Tibial nerve (tissue), 4 donors: ENCODE results near the gene NKX2-1. TPM values are rescaled to one million over a fixed set of nuclear protein-coding genes. Genes with fewer than 3 reads are reported as not detected.
A peak's percentile ranks its signal among the peaks of the same experiment; 100 is the strongest.

ENCODE experiments used
- DNase-seq, 2 donors: peaks; one replicate each; pipeline ENCODE4 v3.0.0-alpha.2; 2019; ENCODE audit warnings: low spot score in 2 of 2
- H3K27ac ChIP-seq, 4 donors: fragments of 200-600 bp; sonication (generic) in 3 of 4; one replicate each; pipeline ENCODE4 v1.5.1; 2017 to 2019; ENCODE audit warnings: mild to moderate bottlenecking in 1 of 4
- H3K27me3 ChIP-seq, 2 donors: fragments of 200-600 bp; sonication (generic) in 1 of 2; one replicate each; pipeline versions ENCODE4 v1.5.1 to v1.6.0; 2017 to 2019
- H3K36me3 ChIP-seq, 3 donors: fragments of 200-600 bp; sonication (generic); one replicate each; pipeline ENCODE4 v1.5.1; 2018 to 2019
- H3K4me1 ChIP-seq, 4 donors: fragments of 200-600 bp; sonication (generic) in 3 of 4; one replicate each; pipeline ENCODE4 v1.5.1; 2017 to 2019
- H3K4me3 ChIP-seq, 4 donors: fragments of 200-600 bp; sonication (generic) in 3 of 4; one replicate each; pipeline ENCODE4 v1.5.1; 2017 to 2019; ENCODE audit warnings: mild to moderate bottlenecking in 1 of 4, moderate library complexity in 1 of 4
- H3K9me3 ChIP-seq, 4 donors: fragments of 200-600 bp; sonication (generic) in 3 of 4; one replicate each; pipeline ENCODE4 v1.5.1; 2017 to 2019
- EP300 ChIP-seq, 2 donors: sonication (generic); formaldehyde crosslinking; IDR thresholded peaks; one replicate each; pipeline ENCODE4 v1.6.1; 2017; ENCODE audit warnings: antibody characterized with exemption in 2 of 2, mild to moderate bottlenecking in 1 of 2
- POLR2A ChIP-seq, 2 donors: fragments of 450-650 bp; IDR thresholded peaks; one replicate each; pipeline ENCODE4 v1.6.1; 2017; ENCODE audit warnings: antibody characterized with exemption in 2 of 2, mild to moderate bottlenecking in 2 of 2, moderate library complexity in 2 of 2
- WGBS, 2 donors: methylation state at CpG; one replicate each; pipeline ENCODE4 v1.1.5; 2018; 5-methylcytosine and 5-hydroxymethylcytosine counted together
- total RNA-seq, 4 donors: library from RNA; depleted of rRNA; stranded (reverse); fragments of >200 nt; gene quantifications; one replicate each; pipeline ENCODE4 v1.1.0, GENCODE V29; 2016
- TF ChIP-seq, protein P1 (sequence below), 5 experiments: fragments of 200-600 bp in 3 of 5; fragments of 450-650 bp in 2 of 5; sonication (generic) in 3 of 5; IDR thresholded peaks; one replicate each; pipeline ENCODE4 v1.5.1; 2016 to 2019; ENCODE audit warnings: antibody characterized with exemption in 5 of 5, mild to moderate bottlenecking in 3 of 5, moderate library complexity in 2 of 5

Gene NKX2-1
- total RNA-seq, 4 donors from 2014 or later: not detected

DNA sequence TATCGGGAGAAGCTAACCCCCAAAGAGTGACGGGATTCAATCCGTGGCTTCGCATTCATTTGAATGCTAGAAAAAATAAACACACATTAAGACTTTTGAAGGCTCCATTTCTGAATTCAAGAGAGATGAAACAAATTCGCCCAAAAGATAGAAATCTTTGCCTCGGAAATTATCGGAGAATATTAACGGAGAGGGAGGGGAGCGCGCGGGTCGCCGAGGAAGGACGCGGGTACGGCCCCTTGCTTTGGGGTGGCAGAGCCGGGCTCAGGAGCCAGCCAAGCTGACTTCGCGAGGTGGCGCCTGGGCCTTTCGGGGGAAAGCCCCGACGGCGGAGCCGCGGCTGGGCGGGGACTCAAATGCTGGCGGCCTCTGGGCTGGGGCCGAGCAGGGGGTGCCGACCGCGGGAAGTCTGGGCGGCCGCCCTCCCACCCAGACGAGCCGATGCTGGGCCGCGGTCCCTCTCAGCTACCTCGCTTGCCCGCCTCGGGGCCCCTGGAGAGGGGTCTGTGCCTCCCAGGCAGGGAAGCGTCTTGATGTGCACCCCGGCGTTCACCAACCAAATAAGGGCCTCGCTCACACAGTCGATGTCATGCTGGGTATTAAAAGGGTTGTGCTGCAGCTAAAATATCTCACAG lies 14.7 kb downstream of the NKX2-1 start:
- 1 to 5% methylated on average over 32 to 44 of the region's 46 CpGs for WGBS, 2 donors
- Histone ChIP-seq H3K27me3 (peaks cover 0 to 100% of the 10 kb centered on the region in 2 donors), H3K36me3 (no peaks in the 10 kb centered on the region), H3K9me3 (no peaks in the 10 kb centered on the region), H3K4me1 (peaks cover 0 to 39% (median 5%) of the 10 kb centered on the region in 4 donors), H3K4me3 (no peak overlapping the region), H3K27ac (no peak overlapping the region)
- TF ChIP-seq POLR2A (IDR thresholded peaks at IDR 0.05) (no peak), EP300 (IDR thresholded peaks at IDR 0.05) (no peak)
- TF ChIP-seq, protein P1, sequence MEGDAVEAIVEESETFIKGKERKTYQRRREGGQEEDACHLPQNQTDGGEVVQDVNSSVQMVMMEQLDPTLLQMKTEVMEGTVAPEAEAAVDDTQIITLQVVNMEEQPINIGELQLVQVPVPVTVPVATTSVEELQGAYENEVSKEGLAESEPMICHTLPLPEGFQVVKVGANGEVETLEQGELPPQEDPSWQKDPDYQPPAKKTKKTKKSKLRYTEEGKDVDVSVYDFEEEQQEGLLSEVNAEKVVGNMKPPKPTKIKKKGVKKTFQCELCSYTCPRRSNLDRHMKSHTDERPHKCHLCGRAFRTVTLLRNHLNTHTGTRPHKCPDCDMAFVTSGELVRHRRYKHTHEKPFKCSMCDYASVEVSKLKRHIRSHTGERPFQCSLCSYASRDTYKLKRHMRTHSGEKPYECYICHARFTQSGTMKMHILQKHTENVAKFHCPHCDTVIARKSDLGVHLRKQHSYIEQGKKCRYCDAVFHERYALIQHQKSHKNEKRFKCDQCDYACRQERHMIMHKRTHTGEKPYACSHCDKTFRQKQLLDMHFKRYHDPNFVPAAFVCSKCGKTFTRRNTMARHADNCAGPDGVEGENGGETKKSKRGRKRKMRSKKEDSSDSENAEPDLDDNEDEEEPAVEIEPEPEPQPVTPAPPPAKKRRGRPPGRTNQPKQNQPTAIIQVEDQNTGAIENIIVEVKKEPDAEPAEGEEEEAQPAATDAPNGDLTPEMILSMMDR (IDR thresholded peaks at IDR 0.05): no peak
- no peak for DNase-seq

DNA sequence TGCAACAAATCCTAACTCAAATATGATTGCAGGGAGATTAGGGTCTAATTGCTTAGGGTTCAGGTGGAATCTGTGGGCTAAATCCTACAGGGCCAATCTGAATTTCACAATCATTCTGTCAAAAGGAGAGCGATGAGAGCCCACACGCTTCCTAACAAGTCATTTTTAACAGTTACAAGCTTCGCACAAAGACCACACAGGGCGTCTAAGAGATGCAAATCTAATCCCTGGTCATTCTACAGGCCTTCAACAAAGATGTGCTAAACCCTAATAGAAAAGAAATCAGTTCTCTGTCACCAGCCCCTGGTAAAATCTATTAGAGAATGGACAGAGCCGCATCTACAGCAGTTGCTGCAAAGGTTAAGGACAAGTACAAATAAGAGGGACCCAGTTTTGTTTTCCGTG lies 15.3 kb downstream of the NKX2-1 start:
- no peaks in the 10 kb centered on the region for H3K9me3 ChIP-seq
- H3K4me1 ChIP-seq: peaks cover 0 to 39% (median 5%) of the 10 kb centered on the region in 4 donors
- H3K36me3 ChIP-seq: no peaks in the 10 kb centered on the region
- H3K27ac ChIP-seq: no peak overlapping the region
- no peak overlapping the region for H3K4me3 ChIP-seq
- TF ChIP-seq EP300 (IDR thresholded peaks at IDR 0.05) (no peak), POLR2A (IDR thresholded peaks at IDR 0.05) (no peak)
- TF ChIP-seq, protein P1 (IDR thresholded peaks at IDR 0.05): no peak
- 16 to 24% methylated on average over 6 of the region's 6 CpGs for WGBS, 2 donors
- DNase-seq: no peak
- peaks cover 0 to 100% of the 10 kb centered on the region in 2 donors for H3K27me3 ChIP-seq

DNA sequence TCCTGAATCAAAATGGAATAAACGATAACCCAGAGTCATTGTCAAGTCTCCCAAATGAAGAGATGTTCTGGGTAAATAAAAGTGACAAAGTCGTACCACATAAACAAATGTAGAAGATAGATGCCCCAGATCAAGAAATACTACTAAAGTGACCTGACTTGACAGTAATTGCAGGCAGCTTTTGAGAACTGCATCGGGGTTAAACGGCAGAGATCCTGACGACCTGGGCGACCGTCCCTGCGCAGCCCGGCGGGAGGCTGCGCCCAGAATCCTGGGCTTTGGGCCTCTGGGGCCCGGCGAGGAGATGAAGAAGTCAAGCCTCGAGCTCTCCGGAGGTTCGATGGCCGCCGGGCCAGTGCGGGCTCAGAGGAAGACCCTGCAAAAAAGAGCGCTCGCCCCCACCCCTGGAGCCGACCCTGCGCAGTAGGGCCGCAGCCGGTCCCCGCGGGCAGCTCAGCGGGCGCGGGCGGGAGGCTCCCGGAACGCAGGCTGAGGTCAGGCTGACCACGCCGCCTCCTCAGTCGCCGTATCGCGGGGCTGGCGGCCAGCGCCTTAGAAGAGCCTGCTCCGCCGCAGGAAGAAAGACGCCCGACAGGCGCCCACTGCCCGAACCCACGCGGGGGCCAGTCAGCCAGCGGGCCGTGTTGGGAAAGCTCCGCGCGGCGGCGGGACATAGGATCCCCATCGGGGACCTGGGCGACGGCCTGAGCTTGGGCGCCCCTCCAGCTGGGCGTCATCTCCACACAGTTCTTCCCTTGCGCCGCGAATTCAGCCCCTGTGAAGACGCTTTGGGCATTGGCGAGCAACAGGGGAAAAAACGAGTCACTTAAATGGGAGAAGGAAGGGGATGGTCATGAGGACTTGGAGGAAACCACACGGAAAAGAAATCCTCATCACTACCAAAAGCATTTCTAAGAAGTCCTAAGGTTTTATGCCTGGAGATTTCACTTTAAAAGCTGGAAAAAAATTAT lies 16.0 kb downstream of the NKX2-1 start:
- H3K4me3 ChIP-seq: peak overlapping the region in 1 of 4 donors; percentile 18
- WGBS, 2 donors: 4 to 5% methylated on average over 36 to 53 of the region's 68 CpGs
- DNase-seq: no peak
- H3K36me3 ChIP-seq: no peaks in the 10 kb centered on the region
- no peaks in the 10 kb centered on the region for H3K9me3 ChIP-seq
- H3K27ac ChIP-seq: no peak overlapping the region
- peaks cover 0 to 100% of the 10 kb centered on the region in 2 donors for H3K27me3 ChIP-seq
- TF ChIP-seq POLR2A (IDR thresholded peaks at IDR 0.05) (no peak), EP300 (IDR thresholded peaks at IDR 0.05) (no peak)
- TF ChIP-seq, protein P1 (IDR thresholded peaks at IDR 0.05): no peak
- H3K4me1 ChIP-seq: peaks cover 0 to 39% (median 5%) of the 10 kb centered on the region in 4 donors

DNA sequence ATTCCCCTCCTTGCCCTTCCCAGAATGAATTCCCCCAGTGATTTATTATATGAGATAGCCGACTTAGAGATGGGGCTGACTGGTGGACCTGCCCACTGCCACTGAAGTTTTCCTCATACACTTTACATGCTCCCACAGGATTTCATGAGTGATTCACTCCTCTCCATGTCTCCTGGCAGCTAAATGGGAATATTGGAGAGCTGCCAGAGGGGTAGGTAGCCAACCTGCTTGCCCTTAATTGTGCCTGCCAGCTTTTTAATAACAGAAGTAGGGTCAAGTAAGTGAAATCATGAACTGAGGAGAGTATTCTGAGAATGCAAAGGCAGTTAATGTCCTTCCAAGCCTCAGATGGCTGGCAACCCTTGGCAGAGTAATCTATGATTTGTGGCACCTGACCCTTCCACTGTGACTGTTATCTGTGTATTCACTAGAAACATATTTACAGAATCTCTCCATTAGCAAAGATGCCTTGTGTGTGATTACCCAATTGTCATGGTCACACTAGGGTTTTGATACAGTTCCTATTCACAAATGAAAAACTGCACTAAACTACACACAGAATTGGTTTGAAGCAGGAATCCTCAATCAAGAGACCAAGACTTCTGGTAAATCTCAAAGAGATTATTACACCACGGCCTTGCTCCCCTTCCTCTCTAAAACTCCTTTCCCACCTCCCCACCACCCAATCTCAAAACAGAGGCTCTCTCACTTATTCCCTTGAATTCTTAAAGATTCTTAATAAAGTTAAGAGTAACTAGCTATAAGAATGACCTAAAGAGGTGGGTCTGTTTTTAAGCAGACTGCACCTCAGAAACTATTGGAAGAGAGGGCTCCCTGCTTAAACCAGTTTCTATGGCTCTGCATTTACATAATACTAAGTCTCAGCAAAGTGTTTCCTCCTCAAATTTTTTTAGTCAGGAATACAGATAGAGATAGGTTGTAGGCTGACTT lies 17.2 kb downstream of the NKX2-1 start:
- no peak for DNase-seq
- Histone ChIP-seq H3K9me3 (no peaks in the 10 kb centered on the region), H3K36me3 (no peaks in the 10 kb centered on the region), H3K27ac (no peak overlapping the region), H3K4me1 (peaks cover 0 to 28% (median 5%) of the 10 kb centered on the region in 4 donors), H3K4me3 (no peak overlapping the region), H3K27me3 (peaks cover 0 to 100% of the 10 kb centered on the region in 2 donors)
- no peak for TF ChIP-seq POLR2A (IDR thresholded peaks at IDR 0.05)
- no peak for TF ChIP-seq EP300 (IDR thresholded peaks at IDR 0.05)
- TF ChIP-seq, protein P1 (IDR thresholded peaks at IDR 0.05): no peak
- WGBS, 2 donors: 4 to 8% methylated on average over 2 of the region's 2 CpGs
